ENCODE measurements around the gene GEMIN7. TPM values are rescaled to one million over a fixed set of nuclear protein-coding genes. Genes with fewer than 3 reads are reported as not detected.

Gene GEMIN7
- total RNA-seq, 1 donor, result 16.0 TPM

DNA sequence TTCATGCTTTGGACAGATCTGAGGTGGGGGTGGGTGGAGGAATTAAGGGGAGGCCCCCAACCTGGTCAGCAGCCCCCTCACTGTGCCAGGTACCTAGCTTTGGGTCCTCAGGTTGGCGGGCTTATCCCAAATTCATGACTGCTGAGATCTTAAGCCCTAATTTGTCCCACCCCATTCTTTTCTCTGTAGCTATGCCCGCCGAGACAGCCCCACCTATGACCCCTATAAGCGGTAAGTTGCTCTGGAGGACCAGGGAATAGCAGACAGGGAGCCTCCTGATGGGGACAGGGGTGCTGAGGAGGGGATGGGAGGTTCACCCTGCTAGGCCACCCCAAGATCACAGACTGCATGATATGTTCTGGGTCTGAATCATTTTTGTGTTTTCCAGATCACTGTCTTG, 17.1 kb upstream of the GEMIN7 start:
- H3K4me3 ChIP-seq (ENCODE audit: low read depth, low read length), result no peak overlapping the region
- no peak for DNase-seq (ENCODE audit: low read depth)
- TF ChIP-seq, protein P1, sequence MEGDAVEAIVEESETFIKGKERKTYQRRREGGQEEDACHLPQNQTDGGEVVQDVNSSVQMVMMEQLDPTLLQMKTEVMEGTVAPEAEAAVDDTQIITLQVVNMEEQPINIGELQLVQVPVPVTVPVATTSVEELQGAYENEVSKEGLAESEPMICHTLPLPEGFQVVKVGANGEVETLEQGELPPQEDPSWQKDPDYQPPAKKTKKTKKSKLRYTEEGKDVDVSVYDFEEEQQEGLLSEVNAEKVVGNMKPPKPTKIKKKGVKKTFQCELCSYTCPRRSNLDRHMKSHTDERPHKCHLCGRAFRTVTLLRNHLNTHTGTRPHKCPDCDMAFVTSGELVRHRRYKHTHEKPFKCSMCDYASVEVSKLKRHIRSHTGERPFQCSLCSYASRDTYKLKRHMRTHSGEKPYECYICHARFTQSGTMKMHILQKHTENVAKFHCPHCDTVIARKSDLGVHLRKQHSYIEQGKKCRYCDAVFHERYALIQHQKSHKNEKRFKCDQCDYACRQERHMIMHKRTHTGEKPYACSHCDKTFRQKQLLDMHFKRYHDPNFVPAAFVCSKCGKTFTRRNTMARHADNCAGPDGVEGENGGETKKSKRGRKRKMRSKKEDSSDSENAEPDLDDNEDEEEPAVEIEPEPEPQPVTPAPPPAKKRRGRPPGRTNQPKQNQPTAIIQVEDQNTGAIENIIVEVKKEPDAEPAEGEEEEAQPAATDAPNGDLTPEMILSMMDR (IDR thresholded peaks at IDR 0.05; ENCODE audit: insufficient read depth, low read length), result no peak

DNA sequence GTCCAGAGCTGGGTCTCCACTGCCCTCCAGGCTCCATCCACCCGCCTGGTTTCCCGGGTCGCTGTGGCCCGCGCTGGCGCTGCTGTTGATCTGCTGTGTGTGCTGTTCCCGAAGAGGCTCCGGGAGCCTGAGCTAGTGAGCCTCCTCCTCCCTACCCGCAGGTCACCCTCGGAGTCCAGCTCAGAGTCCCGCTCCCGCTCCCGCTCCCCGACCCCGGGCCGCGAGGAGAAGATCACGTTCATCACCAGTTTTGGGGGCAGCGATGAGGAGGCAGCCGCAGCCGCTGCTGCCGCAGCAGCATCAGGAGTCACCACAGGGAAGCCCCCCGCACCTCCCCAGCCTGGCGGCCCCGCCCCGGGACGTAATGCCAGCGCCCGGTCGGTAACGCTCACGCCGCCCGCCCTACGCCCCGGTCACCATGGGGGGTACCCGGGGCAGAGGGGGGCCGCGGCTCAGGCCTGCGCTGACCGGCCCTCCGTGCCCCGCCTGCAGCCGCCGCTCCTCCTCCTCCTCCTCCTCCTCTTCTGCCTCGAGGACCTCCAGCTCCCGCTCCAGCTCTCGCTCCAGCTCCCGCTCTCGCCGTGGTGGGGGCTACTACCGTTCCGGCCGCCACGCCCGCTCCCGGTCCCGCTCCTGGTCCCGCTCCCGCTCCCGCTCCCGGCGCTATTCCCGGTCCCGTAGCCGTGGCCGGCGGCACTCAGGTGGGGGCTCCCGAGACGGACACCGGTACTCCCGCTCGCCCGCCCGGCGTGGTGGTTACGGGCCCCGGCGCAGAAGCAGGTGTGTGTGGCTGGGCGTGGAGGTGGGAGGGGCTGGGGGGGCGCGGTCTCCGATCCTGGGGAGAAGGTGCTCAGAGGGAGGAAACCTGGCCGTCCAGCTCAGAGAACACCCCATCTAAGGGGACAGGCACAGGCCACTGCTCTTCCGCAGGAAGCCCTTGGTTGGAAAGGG, 14.9 kb upstream of the GEMIN7 start:
- H3K4me3 ChIP-seq (ENCODE audit: low read depth, low read length), result no peak overlapping the region
- no peak for DNase-seq (ENCODE audit: low read depth)
- TF ChIP-seq, protein P1 (IDR thresholded peaks at IDR 0.05; ENCODE audit: insufficient read depth, low read length), result no peak

DNA sequence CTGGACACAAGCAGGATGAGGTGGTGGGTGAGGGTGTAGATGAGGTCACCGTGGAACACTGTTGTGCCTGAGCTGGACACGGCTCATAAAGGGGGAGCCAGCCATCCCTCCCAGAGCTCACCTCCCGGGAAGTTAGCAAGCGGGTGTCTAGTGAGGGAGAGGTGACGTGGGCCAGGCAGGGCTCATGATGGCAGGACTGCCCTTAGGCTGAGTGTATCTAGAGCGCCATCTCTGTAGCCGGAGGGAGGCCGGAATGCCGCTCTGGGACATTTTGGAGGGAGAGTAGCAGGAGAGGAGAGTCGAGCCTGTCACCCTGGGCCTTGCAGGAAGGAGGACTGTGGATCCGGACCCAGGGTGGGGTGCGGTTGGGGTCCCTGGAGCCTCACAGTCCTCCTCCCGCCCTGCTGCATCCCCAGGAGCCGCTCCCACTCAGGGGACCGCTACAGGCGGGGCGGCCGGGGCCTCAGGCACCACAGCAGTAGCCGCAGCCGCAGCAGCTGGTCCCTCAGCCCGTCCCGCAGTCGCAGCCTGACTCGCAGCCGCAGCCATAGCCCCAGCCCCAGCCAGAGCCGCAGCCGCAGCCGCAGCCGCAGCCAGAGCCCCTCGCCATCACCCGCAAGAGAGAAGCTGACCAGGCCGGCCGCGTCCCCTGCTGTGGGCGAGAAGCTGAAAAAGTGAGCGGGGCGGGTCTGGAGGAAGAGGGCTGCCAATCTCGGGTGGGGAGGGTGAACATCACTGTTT, 12.0 kb upstream of the GEMIN7 start:
- TF ChIP-seq, protein P1 (IDR thresholded peaks at IDR 0.05; ENCODE audit: insufficient read depth, low read length), result no peak
- DNase-seq (ENCODE audit: low read depth), result no peak
- no peak overlapping the region for H3K4me3 ChIP-seq (ENCODE audit: low read depth, low read length)

DNA sequence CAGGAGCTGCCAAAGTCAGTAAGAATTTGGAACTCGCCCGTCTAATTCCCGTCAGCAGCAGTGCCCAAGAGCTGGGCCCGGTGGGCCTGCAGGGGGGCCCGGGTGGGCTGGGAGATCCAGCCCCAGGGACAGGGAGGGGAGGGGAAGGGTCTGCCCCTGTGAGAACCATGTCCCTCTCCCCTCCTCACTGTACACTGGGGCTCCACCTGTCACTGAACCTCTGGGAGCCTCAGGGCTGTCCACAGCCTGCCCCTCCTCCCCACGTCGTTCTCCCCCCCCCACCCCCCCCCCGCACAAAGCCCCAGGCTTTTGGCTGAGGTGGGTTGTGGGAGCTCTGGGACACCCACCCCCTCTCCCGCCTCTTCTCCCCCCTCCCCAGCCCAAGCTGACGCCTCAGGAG, 11.0 kb upstream of the GEMIN7 start:
- TF ChIP-seq, protein P1 (IDR thresholded peaks at IDR 0.05; ENCODE audit: insufficient read depth, low read length), result no peak
- DNase-seq (ENCODE audit: low read depth), result no peak

DNA sequence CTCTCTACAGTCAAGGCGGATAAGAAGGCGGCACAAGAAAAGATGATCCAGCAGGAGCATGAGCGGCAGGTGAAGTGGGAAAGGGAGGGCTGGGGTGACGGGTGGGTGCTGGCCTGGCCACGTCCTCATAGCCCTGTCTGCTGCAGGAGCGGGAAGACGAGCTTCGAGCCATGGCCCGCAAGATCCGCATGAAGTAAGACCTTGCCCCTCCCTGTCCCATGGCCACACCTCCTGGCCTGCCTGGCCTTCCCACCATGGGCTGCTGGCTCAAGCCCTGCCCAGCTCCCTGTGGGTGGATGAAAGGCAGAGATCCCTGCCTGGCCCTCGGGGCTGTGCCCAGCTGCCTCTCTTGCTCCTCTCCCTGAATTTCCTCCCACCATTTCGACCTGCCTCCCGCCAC, 10.0 kb upstream of the GEMIN7 start:
- TF ChIP-seq, protein P1 (IDR thresholded peaks at IDR 0.05; ENCODE audit: insufficient read depth, low read length), result no peak
- H3K4me3 ChIP-seq (ENCODE audit: low read depth, low read length), result no peak overlapping the region

More for the DNA sequence above, 11.0 kb upstream of the GEMIN7 start:
- H3K4me3 ChIP-seq (ENCODE audit: low read depth, low read length), result no peak overlapping the region

DNA sequence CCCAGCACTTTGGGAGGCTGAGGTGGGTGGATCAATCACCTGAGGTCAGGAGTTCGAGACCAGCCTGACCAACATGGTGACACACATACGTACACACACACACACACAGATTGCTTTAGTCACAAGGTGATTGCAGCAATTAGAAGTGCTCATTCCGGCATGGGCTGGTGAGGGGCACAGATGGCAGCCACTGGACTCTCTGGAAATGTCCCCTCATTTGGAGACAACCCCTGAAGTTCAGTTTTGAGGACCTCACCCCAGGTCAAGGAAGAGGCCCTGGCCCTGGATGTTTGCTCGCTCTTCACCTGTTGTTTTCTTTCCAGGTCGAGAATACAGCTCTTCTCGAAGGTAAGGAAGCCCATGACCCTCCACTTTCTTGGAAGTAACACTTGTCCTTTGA, 8.8 kb upstream of the GEMIN7 start:
- TF ChIP-seq, protein P1 (IDR thresholded peaks at IDR 0.05; ENCODE audit: insufficient read depth, low read length), result no peak
- no peak for DNase-seq (ENCODE audit: low read depth)
- H3K4me3 ChIP-seq (ENCODE audit: low read depth, low read length), result no peak overlapping the region

More for the DNA sequence above, 10.0 kb upstream of the GEMIN7 start:
- DNase-seq (ENCODE audit: low read depth), result peak; percentile 20
